IPS-18c (cell line): Measurements from ENCODE around the gene HSD3B1.
"Not testable (repeated sequence)": the region's sequence is repeated elsewhere in the genome, so short reads cannot be mapped to it uniquely, and the experiment has no call there.

Experiments used
- H3K4me3 ChIP-seq: 2 replicates; pipeline ENCODE4 v1.7.0; 2013; ENCODE audit warnings: low read depth, mild to moderate bottlenecking, low read length, moderate library complexity; ENCODE audit not compliant: insufficient read depth
- H3K9me3 ChIP-seq: one replicate; pipeline ENCODE4 v1.6.1; 2013; ENCODE audit warnings: mild to moderate bottlenecking, low read length, moderate library complexity; ENCODE audit not compliant: control insufficient read depth, insufficient read depth

Gene HSD3B1

DNA sequence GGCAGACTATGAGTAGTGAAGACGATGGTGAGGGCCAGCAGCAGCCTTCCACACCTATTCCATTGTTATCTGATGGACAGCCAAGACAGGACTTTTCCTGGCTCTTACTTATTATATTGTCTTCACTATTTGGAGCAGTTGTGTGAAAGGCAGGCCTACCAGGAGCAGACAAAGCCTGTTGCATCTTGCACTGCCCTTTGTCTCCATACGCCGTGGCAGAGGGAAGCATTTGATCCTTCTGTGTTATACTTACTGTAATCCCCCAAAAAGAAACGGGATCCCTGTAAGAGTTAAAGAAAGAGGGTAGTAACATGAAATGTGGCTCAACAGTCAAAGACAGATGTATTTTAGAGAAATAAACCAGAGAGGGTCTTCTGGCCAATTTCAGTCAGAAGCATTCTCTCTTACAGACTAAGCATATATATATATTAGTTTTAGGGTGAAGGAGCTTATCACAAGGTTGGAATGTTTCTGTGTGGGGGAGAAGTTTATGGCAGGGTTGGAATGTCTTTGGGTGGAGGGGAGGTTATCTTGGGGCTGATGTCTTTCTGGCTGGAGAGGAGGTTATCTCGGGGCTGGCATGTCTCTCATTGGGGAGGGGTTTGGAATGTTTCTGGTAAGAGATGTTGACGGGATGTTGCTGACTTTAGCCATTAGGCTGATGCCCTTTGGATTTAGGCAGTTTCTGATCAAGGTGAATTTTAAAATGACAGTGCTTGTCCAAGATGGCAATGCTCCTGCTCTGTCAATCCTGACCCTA, 23.4 kb upstream of the HSD3B1 start:
- Histone ChIP-seq H3K9me3 (no peaks in the 10 kb centered on the region), H3K4me3 (no peak overlapping the region)

DNA sequence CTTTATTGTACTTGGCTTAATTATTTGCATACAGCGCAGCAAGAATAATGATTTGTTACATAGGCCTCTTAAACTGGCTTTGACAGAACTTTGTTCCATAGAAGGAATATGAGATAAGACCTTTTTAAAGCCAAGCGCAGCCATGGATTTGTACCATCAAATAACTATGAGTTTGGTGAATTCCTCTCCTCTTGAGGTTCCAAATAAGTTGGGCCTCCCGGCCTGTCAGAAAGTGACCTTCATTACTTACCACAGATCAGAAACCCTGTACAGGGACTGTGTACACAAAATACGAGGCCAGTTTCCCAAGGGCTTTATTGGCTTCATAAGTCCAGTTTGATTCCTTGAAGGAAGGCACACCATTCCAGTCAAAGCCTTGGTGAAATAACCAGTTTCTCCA, 21.8 kb upstream of the HSD3B1 start:
- no peaks in the 10 kb centered on the region for H3K9me3 ChIP-seq
- H3K4me3 ChIP-seq, result no peak overlapping the region

DNA sequence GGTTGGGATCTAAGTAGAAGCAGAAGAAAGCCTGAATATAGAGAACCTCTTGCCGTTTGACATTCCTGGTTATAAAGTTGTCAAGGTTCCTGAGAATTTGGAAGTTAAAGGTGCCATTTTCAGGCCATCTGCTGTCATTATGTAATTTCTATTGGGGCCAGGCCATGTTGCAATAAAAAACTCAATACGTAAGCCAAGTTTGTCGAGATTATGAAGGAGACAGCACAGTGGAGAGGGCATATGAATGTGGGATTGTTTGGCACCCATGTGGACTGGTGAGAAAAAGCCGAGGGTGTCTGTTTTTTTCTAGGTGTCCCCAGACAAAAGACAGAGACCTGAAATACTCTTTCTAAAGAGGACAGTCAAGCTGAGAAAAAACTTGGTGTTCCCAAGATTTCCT, 18.8 kb upstream of the HSD3B1 start:
- H3K4me3 ChIP-seq, result no peak overlapping the region
- H3K9me3 ChIP-seq, result no peaks in the 10 kb centered on the region

DNA sequence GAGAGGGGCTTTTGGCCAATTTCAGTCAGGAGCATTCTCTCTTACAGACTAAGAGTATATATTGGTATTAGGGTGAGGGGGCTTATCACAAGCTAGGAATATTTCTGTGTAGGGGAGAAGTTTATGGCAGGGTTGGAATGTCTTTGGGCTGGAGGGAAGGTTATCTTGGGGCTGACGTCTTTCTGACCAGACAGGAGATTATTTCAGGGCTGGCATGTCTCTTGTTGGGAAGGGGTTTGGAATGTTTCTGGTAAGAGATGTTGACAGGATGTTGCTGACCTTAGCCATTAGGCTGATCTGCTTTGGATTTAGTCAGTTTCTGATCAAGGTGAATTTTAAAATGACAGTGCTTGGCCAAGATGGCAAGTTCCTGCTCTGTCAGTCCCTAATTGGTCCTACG, 17.8 kb upstream of the HSD3B1 start:
- no peak overlapping the region for H3K4me3 ChIP-seq
- no peaks in the 10 kb centered on the region for H3K9me3 ChIP-seq

DNA sequence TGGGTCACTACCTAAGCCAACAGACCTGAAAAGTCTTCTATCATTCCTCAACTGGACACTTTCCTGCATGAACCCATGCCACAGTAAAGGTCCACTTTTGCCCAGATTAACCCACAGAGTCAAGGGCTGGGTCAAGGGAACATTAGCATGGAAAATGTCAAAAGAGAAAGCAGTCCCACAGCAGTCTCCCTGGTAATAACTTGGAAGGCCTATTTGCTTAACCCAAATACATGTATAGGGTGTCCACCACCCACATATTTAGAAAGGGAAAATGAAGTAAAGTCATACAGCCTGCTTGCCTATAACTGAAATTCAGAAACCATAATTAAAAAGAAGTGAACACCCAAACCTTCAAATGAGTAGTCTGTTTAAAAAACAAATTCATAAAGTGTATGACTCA, 16.1 kb upstream of the HSD3B1 start:
- no peak overlapping the region for H3K4me3 ChIP-seq

DNA sequence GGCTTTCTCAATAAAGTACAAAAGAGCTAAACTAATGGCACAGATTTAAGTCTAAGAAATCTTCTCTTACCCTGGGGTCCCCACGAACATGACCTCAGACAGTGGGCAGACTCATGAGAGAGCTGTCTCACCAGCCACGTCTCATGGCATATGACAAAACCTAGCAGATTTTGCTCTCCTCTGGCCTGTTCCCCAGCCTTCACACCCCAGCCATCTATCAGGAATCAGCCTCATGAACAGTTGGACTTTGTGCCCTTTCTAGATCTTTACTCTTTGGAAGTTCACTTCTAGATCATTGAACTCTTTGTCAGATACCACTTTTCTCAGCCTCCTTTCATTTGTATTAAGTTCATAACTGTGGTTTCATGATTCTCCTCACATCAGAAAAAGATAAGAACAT, 14.2 kb upstream of the HSD3B1 start:
- no peak overlapping the region for H3K4me3 ChIP-seq
- H3K9me3 ChIP-seq, result no peaks in the 10 kb centered on the region

More for the DNA sequence above, 16.1 kb upstream of the HSD3B1 start:
- no peaks in the 10 kb centered on the region for H3K9me3 ChIP-seq

DNA sequence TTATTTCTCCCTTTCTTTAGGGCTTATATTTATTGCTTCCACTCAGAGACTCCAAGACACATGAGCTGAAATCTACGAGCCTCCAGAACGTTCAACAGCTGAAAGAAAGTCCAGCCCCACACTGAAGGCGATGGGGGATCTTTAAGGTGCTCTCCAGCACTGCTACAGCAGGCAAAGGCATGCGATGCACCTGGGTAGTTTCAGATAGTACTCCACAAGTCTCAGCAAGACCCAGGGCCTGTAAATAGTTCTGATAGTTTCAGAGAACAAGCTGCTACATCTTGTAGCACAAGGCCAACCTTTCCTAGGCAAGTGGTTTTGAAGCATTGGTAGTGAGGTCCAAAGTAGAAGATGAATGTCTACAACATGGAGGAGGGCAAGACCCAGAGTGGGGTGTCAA, 2.2 kb upstream of the HSD3B1 start:
- no peak overlapping the region for H3K4me3 ChIP-seq
- H3K9me3 ChIP-seq, result no peaks in the 10 kb centered on the region

DNA sequence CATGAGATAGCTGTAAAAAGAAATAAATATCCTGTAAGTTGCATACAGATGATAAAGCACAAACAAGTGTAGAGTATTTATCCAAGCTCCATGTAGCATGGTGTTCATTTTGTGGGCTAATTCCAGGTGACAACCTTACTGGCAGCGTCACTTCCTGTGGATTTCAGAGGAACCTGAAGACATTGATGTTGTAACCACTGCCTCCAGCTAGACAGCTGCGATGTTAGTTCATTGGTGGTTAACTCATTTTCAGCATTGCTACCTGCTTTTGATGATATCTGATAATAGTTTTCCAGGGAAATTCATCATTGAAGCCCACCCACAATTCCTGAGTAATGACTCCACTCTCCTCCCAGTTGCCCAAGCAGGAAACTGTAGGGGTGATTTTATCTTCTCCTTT, 3.0 kb downstream of the HSD3B1 start:
- H3K9me3 ChIP-seq, result no peaks in the 10 kb centered on the region
- H3K4me3 ChIP-seq, result no peak overlapping the region

DNA sequence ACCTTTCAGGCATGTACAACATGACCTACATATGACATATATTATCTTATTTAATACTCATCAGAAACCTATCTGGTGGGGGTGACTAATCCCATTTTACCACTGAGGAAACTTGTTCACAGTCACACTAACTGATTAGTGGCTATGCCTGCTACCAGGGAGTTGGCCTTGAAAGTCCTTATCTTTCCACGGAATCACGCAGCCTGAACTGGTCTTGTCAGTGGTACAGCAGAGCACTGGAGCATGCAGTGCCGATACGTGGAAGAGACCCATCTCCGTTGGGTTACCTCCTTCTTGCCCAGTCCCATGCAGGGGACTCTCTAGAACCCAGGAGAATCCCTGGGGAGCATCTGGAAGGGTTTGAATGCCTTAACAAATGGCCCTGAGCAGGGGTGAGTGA, 8.2 kb downstream of the HSD3B1 start:
- no peaks in the 10 kb centered on the region for H3K9me3 ChIP-seq
- no peak overlapping the region for H3K4me3 ChIP-seq

DNA sequence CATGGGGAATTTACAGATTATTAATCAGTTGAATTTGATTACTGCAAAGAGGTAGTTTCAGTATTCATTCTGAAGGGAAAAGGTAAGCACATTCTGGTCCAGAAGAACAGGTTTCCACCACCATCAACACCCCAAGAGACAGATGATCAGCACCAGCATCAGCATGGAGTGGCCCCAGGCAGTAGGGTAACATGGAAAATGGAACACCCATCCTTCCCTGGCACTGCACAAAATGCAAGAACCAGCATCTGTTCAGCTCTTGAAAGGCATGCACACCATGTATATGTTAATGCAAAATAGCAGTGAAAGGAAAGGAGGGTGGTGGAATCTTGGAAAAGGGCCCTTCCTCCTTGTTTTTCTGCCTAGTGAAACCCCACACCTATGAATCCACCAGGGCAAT, 9.2 kb downstream of the HSD3B1 start:
- Histone ChIP-seq H3K4me3 (no peak overlapping the region), H3K9me3 (no peaks in the 10 kb centered on the region)

DNA sequence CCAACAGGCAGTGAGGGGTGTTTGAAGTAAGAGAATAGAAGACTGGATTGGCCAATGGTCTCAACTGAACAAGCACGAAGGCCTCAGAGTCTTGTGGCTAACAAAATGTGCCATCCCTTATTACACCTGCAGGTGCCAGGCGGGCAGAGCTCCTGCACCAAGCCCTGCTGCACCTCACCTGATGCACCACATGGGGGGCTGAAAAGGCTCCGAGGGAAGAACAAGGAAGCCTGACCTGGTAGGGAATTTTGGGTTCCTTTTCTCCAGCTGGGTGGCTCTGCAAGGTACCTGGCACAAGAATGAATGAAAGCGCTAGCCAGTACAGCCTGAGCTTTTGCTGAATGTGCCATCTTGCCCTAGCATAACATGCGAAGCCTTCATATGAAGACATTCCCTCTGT, 9.7 kb downstream of the HSD3B1 start:
- no peaks in the 10 kb centered on the region for H3K9me3 ChIP-seq
- H3K4me3 ChIP-seq, result no peak overlapping the region

DNA sequence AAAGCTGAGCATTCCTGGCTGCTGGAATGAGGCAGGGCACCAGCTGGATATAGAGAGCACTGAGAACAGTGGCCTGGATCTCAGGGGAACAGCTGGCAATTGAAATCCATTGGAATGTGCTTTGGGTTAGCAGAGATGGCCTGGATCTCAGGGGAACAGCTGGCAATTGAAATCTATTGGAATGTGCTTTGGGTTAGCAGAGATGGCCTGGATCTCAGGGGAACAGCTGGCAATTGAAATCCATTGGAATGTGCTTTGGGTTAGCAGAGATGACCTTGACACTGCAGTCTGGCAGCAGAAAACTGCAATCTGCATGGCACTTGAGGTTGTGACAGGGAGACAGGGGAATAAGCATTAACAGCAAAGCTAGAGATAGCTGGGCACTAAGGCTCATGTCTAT, 10.7 kb downstream of the HSD3B1 start:
- H3K4me3 ChIP-seq, H3K9me3 ChIP-seq: not testable (repeated sequence)

DNA sequence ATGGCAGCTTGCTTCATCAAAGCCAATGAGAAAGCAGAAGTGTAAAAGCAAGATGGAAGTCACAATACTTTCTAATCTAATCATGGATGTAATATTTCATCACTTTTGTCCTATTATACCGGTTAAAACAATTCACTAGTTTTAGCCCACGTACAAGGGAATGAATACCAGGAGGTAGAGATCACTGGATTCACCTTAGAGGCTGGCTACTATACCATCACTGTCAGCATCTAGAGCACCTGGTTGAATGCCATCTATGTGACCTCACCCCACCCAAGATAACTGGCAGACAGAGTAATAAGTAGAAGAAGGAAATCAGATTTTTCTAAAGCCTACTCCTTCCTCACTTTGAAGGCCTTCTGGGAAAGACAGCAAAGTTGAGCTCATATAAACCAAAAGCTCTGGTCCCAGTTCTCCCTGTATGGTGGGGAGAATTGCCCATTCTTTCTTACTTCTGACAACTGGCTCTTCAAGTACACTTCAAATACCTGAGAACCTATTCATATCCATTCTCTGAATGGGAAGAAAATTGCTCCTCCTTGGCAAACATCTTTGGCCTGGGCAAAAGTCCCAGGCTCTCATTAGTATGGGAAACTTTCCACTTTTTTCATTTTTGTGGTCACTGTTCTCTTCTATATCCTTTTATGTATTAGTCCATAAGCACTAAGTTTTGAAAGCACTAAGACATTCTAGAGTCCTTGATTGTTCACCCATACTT, 24.8 kb downstream of the HSD3B1 start:
- H3K9me3 ChIP-seq, result no peaks in the 10 kb centered on the region

DNA sequence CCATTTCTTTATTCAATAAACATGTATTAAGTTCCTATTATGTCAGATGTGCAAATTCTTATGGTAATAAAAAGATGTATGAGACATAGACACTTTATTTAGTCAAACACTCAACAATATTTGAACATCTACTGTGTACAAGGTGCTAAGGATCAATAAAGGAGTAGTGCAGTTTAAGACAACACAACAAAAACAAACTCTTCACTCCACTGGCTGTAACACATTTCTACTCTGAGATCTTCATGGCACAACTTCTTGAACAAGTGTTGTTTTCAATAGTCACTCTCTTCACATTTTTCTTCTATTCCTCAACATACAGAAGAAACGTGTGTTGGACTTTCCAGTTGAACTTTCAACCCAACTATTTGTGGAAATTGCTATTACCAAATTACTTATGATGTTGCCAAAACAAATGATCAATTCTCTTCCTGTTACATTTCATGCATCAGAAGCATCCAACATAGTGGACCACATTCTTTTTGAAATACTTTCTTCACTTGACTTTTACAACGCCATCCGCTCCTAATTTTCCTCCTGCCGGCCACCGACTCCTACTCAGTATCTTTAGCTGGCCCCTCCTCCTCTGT, 25.4 kb downstream of the HSD3B1 start:
- H3K4me3 ChIP-seq, result no peak overlapping the region
- no peaks in the 10 kb centered on the region for H3K9me3 ChIP-seq

More for the DNA sequence above, 24.8 kb downstream of the HSD3B1 start:
- no peak overlapping the region for H3K4me3 ChIP-seq

DNA sequence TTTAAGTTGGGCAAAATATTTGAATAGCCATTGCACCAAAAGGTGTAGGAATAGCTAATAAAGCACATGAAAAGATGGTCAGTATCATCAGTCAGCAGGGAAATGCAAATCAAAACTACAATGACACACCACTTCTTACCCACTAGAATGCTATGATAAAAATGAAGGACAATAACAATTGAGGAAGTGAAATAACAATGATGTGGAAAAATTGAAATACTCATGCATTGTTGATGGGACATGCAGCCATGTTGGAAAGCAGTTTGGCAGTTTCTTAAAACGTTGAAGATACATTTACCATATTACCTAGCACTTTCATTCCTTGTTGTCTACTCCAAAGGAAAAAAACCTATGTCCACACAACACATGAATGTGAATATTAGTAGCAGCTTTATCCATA, 28.4 kb downstream of the HSD3B1 start:
- no peak overlapping the region for H3K4me3 ChIP-seq

DNA sequence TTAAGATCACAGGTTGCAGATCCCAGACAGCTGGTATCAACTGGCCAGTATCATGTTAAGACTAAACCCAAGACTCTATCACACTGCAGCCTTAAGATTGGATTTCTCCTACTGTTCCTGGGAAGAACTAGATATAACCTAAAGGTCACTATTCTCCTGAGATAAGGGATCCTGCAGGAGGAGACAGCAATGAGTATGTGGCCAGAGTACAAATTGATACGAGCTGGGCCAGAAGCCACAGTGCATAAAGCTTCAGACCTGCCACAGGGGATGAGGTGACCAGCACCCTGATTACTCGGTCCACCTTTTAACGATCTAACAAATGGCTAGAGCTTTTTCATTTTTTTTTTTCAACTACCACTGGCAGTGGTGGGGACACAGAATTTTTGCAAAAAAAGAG, 31.0 kb downstream of the HSD3B1 start:
- H3K9me3 ChIP-seq, result no peaks in the 10 kb centered on the region

More for the DNA sequence above, 28.4 kb downstream of the HSD3B1 start:
- H3K9me3 ChIP-seq, result no peaks in the 10 kb centered on the region

DNA sequence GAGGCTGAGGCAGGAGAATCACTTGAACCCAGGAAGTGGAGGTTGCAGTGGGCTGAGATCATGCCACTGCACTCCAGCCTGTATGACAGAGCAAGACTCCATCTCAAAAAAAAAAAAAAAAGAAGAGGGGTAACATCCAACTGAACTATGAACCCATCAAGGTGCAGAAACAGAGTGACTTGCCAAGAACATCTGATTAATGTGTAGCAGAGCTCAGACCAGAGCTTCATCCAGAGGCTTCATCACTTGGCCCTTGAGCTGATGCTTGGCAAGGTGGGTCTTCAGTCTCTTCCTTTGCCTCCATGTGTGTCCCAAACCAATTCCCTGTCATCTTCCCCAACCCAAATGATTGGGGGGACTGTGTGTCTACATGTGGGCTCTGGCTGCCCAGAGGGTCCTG, 32.6 kb downstream of the HSD3B1 start:
- Histone ChIP-seq H3K4me3 (no peak overlapping the region), H3K9me3 (no peaks in the 10 kb centered on the region)

More for the DNA sequence above, 31.0 kb downstream of the HSD3B1 start:
- no peak overlapping the region for H3K4me3 ChIP-seq

DNA sequence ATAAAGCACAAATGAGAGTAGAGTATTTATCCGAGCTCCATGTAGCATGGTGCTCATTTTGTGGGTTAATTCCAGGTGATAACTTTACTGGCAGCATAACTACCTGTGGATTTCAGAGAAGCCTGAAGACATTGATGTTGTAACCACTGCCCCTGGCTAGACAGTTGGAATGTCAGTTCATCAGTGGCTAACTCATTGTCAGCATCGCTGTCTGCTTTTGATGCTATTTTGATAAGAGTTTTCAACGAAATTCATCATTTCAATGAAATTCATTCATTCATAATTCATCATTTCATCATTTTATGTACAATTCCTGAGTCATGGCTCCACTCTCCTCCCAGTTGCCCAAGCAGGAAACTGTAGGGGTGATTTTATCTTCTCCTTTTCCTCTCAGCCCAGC, 34.4 kb downstream of the HSD3B1 start:
- Histone ChIP-seq H3K4me3 (no peak overlapping the region), H3K9me3 (no peaks in the 10 kb centered on the region)
